Activated CD4-positive, alpha-beta T cell treated with anti-CD3 and anti-CD28 coated beads for 48 hours (primary cell): ENCODE measurements around the gene TGFB1.

ENCODE experiments used
- DNase-seq: peaks from one replicate; pipeline ENCODE4 v3.0.0-alpha.2; 2020

TGFB1 gene

GRCh38 chr19:41339936-41340335 lies 13.8 kb downstream of the TGFB1 start:
- no peak for DNase-seq

- DNase-seq = no peak
Measured at GRCh38 chr19:41335467-41335866, 18.3 kb downstream of the TGFB1 start.

- no peak for DNase-seq
Measured at GRCh38 chr19:41334793-41335192, 18.9 kb downstream of the TGFB1 start.

DNA sequence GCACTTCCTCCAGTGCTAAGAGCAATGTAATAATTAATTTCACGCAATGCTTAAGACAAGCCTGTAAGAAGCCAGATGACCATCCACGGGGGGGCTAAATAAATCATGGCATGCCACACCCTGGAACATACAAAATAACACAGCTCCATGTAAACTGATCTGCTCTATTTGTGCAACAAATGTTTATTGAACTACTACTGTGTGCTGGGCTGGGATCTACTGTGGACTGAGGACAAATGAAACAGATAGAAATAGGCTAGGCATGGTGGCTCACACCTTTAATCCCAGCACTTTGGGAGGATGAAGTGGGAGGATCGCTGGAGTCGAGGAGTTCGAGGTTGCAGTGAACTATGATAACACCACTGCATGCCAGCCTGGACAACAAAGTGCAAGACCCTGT lies 21.3 kb downstream of the TGFB1 start:
- no peak for DNase-seq

GRCh38 chr19:41332000-41332399 lies 21.7 kb downstream of the TGFB1 start:
- DNase-seq = no peak

DNA sequence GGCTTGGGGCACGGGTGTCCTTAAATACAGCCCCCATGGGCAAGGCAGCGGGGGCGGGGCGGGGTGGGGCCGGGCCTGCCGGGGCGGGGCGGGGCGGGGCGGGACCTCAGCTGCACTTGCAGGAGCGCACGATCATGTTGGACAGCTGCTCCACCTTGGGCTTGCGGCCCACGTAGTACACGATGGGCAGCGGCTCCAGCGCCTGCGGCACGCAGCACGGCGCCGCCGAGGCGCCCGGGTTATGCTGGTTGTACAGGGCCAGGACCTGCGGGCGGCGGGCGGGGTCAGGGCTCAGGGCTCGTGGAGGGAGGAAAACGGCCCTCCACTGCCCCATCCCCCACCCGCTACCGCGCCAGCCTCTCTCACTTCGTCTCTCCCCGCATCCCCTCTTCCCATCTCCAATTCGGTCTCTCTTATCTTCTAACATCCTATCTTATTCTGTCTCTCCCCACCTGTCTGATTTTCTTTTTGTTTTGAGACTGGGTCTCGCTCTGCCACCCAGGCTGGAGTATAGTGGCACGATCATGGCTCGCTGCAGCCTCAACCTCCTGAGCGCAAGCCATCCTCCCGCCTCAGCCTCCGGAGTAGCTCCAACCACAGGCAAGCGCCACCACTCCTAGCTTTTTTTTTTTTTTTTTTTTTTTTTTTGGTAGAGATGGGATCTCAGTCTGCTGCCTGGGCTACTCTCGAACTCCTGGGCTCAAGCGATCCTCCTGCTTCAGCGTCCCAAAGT lies 22.6 kb downstream of the TGFB1 start:
- DNase-seq = no peak

GRCh38 chr19:41330481-41330880 lies 23.2 kb downstream of the TGFB1 start:
- no peak for DNase-seq

DNA sequence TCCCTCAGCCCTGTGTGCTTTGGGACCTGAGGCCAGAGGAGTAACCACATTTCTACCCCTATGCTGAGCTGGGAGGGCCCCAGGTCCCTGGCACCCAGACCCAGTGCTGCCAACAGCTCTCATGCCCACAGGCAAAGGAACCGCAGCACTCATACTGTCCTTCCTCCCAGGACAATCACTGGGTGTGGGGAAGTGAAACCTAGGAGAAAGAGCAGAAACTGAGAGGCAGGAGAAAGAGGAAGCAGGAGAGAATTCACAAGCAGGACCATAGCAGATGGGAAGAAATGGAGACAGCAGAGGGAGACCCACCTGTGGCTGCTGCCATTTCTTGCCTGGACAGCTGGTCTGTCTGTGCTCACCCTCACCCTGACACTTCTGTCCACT lies 24.9 kb downstream of the TGFB1 start:
- no peak for DNase-seq

GRCh38 chr19:41328157-41328841 lies 25.4 kb downstream of the TGFB1 start:
- peak; percentile 75 for DNase-seq

DNA sequence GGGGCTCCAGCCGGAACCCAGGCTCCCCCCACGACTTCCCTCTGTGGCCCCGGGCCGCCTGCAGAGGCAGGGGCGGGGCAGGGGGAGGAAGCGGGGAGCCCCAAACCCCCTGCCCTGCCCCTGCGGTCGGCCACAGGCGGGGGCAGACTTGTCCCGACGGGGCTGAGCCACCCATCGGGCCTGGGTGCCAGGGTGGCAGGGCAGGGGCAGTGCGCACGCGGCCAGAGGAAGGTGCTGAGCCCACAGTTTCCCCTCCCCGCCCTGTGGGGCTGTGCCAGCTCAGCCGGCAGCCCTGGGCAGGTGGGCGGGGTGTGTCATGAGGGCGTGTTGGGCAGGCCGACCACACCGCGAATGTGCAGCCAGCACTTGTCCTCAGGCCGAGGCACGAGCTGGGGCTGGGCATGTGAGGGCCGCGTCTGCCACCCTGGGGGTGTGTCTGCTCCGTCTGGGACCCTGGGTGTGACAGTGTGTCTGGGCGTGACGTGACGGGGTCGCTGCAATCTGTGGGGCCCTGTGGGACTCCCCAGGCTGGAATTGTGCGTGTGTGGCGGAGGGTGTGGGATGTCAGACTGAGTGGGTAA lies 26.1 kb downstream of the TGFB1 start:
- peak; percentile 90 for DNase-seq

DNA sequence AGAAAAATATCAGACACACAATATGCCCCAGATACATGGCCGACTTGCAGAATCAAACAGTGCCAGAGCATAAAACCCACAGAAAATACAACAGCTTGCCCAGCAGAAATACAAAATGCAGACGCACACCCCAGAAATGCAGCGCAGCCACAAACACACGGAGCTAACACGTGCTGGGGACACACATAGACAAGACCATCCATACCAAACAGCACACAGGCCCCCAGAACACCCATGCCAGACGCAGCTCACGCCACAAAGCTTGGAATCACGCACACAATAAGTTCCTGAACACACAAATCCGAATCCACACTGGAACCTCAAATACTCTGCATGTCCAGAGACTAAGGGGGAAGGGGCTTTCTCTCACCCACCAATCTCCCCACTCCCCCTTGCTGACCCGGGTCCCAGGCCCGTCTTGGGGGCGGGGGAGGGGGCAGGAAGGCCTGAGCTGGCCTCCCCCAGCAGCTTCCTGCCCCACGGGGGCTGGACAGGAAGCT lies 26.6 kb downstream of the TGFB1 start:
- DNase-seq = peak; percentile 32

DNA sequence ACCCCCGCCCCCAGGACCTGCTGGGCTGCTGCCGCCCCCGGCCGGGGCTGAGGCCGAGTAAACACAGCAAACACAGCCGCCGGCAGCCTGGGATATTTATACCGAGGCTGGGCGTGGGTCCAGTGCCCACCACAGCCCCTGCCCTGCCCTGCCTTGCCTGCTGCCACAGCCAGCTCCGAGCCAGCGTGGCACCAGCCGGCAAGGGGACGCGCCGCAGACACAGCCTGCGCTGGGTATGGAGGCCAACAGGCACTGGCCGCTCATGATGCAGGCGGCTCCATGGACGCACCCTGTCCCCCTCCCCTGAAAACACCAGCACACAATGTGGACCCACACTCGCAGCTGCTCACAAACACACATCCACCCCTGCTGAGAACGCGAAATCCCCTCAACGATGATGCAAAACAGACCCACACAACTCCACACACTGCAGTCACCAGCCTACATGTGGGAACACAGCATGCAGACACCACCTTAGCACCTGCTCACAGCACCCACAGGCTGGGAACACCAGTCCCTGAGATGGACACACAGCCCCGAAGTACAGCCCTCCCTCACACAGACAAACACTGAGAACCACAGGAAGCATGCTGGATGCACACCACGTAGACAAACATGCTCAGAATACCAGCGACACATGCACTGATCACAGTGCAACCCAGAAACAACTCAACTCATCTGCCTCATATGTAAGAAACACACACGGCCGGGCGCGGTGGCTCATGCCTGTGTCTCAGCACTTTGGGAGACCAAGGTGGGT lies 27.6 kb downstream of the TGFB1 start:
- peak; percentile 57 for DNase-seq

- DNase-seq = no peak
Measured at GRCh38 chr19:41325640-41325946, 28.1 kb downstream of the TGFB1 start.

- no peak for DNase-seq
Measured at GRCh38 chr19:41324921-41325639, 28.6 kb downstream of the TGFB1 start.

- DNase-seq = no peak
Measured at GRCh38 chr19:41324231-41324702, 29.5 kb downstream of the TGFB1 start.

DNA sequence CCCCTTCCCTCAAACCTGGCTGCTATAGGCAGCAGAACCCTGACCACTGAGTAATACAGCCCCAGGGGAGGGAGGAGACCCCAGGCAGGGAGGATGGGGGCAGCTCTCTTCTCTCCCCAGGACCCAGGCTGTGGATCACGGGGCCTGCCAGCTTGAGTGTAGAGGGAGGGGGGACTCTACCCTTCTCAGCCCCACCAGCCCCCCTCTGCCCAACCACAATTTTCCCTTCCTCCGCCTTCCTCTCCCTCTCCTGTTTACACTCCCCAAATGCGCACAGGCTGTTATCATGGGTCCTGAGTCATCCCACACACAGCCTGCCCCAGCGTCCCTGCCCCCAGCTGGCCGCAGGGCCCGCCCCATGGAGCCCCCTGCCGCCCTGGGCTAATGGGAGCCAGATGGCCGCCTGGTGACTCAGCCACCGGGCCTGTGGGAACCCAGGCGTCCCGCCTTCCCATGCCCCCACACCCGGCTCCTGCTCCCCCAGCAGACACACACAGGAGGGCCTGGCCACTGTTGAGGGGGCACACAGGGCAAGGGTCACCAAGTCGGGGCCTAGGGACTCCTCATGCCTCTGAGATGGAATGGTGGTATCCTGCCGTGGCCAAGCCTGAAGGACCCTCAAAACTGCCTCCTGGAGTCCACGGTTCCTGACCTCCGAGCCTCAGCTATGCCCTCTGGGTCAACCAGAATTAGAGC lies 30.1 kb downstream of the TGFB1 start:
- DNase-seq = no peak

- no peak for DNase-seq
Measured at GRCh38 chr19:41323023-41323422, 30.7 kb downstream of the TGFB1 start.

DNA sequence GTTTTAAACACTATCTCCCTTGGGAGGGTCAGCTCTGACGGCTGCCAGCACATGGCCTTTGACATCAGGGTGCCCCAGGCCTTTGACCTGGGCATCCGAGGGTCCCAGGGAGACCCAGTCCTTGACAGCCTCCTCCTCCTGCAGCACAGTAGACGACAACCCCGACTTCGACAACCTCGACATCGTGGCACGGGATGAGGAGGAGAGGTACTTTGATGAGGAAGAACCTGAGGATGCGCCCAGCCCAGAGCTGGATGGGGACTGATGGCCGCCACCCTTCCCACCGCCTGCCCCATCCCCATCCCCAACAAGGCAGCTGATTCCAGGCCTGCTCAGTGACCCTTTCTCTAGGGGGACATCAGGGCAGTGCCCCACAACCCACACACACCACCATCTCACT lies 31.3 kb downstream of the TGFB1 start:
- DNase-seq = no peak

- DNase-seq = no peak
Measured at GRCh38 chr19:41321600-41322270, 32.0 kb downstream of the TGFB1 start.

DNA sequence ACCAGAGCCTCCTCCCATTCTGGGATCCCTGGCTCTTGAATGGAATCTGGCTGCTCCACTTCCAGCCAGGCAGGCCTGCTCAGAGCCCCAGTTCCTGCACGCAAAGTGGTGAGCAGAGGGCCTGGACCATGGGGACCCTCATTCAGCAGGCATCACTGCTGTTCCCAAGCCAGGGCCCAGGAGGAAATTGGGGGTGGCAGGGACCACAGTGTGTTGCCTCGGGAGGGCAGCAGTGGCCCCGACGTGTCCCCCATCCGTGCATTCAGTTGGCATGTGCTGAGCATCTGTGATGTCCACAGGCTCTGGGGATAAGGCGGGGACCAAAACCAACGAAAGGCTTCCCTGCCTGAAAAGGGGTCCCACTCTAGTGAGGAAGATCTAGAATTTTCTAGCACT lies 32.5 kb downstream of the TGFB1 start:
- DNase-seq = no peak

DNA sequence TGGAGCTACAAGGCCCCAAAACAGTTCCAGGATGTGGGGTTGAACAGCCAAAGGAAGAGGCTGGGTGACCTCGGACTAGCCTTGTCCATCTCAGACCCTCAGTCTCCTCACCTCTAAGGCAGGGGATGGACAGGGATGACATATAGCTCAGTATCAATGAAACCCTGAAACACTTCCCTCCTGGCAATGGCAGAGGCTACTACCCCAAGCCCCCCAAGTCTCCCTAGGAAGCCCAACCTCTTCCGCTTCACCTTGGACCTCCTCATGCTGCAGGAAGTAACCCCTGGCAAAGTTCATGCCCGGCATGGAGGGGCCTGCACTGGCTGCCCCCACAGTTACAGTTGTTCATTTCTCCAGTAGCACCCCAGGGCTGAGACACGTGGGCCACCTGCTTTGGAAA lies 33.2 kb downstream of the TGFB1 start:
- no peak for DNase-seq

GRCh38 chr19:41320185-41320518 lies 33.6 kb downstream of the TGFB1 start:
- DNase-seq = no peak
